HUES6 (cell line): ENCODE results near the gene MGMT.

Experiments used
- H3K27ac ChIP-seq: 2 replicates; pipeline ENCODE4 v1.7.0; 2013; ENCODE audit warnings: low read depth, mild to moderate bottlenecking, low read length, inconsistent platforms
- H3K27me3 ChIP-seq: 2 replicates; pipeline ENCODE4 v1.6.1; 2013; ENCODE audit warnings: low read length; ENCODE audit not compliant: control insufficient read depth, insufficient read depth
- H3K36me3 ChIP-seq: 2 replicates; pipeline ENCODE4 v1.6.1; 2013; ENCODE audit warnings: low read length; ENCODE audit not compliant: control insufficient read depth, insufficient read depth
- H3K4me1 ChIP-seq: 2 replicates; pipeline ENCODE4 v1.6.1; 2013; ENCODE audit warnings: low read length; ENCODE audit not compliant: control insufficient read depth, insufficient read depth
- H3K4me3 ChIP-seq: 2 replicates; pipeline ENCODE4 v1.5.1; 2013; ENCODE audit warnings: low read depth, low read length
- H3K9ac ChIP-seq: one replicate; pipeline ENCODE4 v1.6.1; 2013; ENCODE audit warnings: mild to moderate bottlenecking, low read length
- H3K9me3 ChIP-seq: 2 replicates; pipeline ENCODE4 v1.6.1; 2013; ENCODE audit warnings: low read depth, low read length; ENCODE audit not compliant: control insufficient read depth, insufficient read depth

MGMT gene

GRCh38 chr10:129771991-129772431 lies 305.0 kb downstream of the MGMT start:
- Histone ChIP-seq H3K27ac (no peak overlapping the region), H3K36me3 (no peaks in the 10 kb centered on the region), H3K9me3 (no peaks in the 10 kb centered on the region), H3K27me3 (no peaks in the 10 kb centered on the region), H3K4me1 (no peaks in the 10 kb centered on the region), H3K4me3 (no peak overlapping the region), H3K9ac (no peak overlapping the region)

- Histone ChIP-seq H3K4me3 (no peak overlapping the region), H3K36me3 (no peaks in the 10 kb centered on the region), H3K9me3 (no peaks in the 10 kb centered on the region), H3K27ac (no peak overlapping the region), H3K27me3 (no peaks in the 10 kb centered on the region), H3K9ac (no peak overlapping the region), H3K4me1 (no peaks in the 10 kb centered on the region)
These were observed 305.7 kb downstream of the MGMT start for GRCh38 chr10:129772468-129773358.

GRCh38 chr10:129773359-129773990 lies 306.4 kb downstream of the MGMT start:
- Histone ChIP-seq H3K9me3 (no peaks in the 10 kb centered on the region), H3K27me3 (no peaks in the 10 kb centered on the region), H3K36me3 (no peaks in the 10 kb centered on the region), H3K4me1 (no peaks in the 10 kb centered on the region), H3K27ac (no peak overlapping the region), H3K9ac (no peak overlapping the region), H3K4me3 (no peak overlapping the region)

GRCh38 chr10:129774082-129774735 lies 307.2 kb downstream of the MGMT start:
- Histone ChIP-seq H3K36me3 (no peaks in the 10 kb centered on the region), H3K4me3 (no peak overlapping the region), H3K9me3 (no peaks in the 10 kb centered on the region), H3K27ac (no peak overlapping the region), H3K9ac (no peak overlapping the region), H3K27me3 (no peaks in the 10 kb centered on the region), H3K4me1 (no peaks in the 10 kb centered on the region)

- Histone ChIP-seq H3K9ac (no peak overlapping the region), H3K4me1 (no peaks in the 10 kb centered on the region), H3K9me3 (no peaks in the 10 kb centered on the region), H3K36me3 (no peaks in the 10 kb centered on the region), H3K27me3 (no peaks in the 10 kb centered on the region), H3K4me3 (no peak overlapping the region), H3K27ac (no peak overlapping the region)
These were observed 307.8 kb downstream of the MGMT start for GRCh38 chr10:129774736-129775401.

GRCh38 chr10:129775681-129776080 lies 308.6 kb downstream of the MGMT start:
- H3K36me3 ChIP-seq, result no peaks in the 10 kb centered on the region
- H3K27ac ChIP-seq, result no peak overlapping the region
- H3K4me1 ChIP-seq, result no peaks in the 10 kb centered on the region
- no peak overlapping the region for H3K4me3 ChIP-seq
- H3K27me3 ChIP-seq, result no peaks in the 10 kb centered on the region
- no peak overlapping the region for H3K9ac ChIP-seq
- H3K9me3 ChIP-seq, result no peaks in the 10 kb centered on the region

- no peaks in the 10 kb centered on the region for H3K4me1 ChIP-seq
- H3K9ac ChIP-seq, result no peak overlapping the region
- no peak overlapping the region for H3K27ac ChIP-seq
- H3K4me3 ChIP-seq, result no peak overlapping the region
- H3K36me3 ChIP-seq, result no peaks in the 10 kb centered on the region
- H3K9me3 ChIP-seq, result no peaks in the 10 kb centered on the region
- no peaks in the 10 kb centered on the region for H3K27me3 ChIP-seq
These were observed 310.6 kb downstream of the MGMT start for GRCh38 chr10:129777687-129778086.

- Histone ChIP-seq H3K9me3 (no peaks in the 10 kb centered on the region), H3K9ac (no peak overlapping the region), H3K36me3 (no peaks in the 10 kb centered on the region), H3K27me3 (no peaks in the 10 kb centered on the region), H3K4me3 (no peak overlapping the region), H3K4me1 (no peaks in the 10 kb centered on the region), H3K27ac (no peak overlapping the region)
These were observed 311.5 kb downstream of the MGMT start for GRCh38 chr10:129778571-129778970.

GRCh38 chr10:129779126-129780111 lies 312.4 kb downstream of the MGMT start:
- Histone ChIP-seq H3K4me3 (no peak overlapping the region), H3K4me1 (no peaks in the 10 kb centered on the region), H3K27ac (no peak overlapping the region), H3K9ac (no peak overlapping the region), H3K9me3 (no peaks in the 10 kb centered on the region), H3K36me3 (no peaks in the 10 kb centered on the region), H3K27me3 (no peaks in the 10 kb centered on the region)

GRCh38 chr10:129780198-129780597 lies 313.2 kb downstream of the MGMT start:
- Histone ChIP-seq H3K9me3 (no peaks in the 10 kb centered on the region), H3K27me3 (no peaks in the 10 kb centered on the region), H3K27ac (no peak overlapping the region), H3K9ac (no peak overlapping the region), H3K36me3 (no peaks in the 10 kb centered on the region), H3K4me1 (no peaks in the 10 kb centered on the region), H3K4me3 (no peak overlapping the region)
